ENCODE results near the gene EGLN2.
"Not testable (repeated sequence)": the region's sequence is repeated elsewhere in the genome, so short reads cannot be mapped to it uniquely, and the experiment has no call there.

EGLN2 gene

DNA sequence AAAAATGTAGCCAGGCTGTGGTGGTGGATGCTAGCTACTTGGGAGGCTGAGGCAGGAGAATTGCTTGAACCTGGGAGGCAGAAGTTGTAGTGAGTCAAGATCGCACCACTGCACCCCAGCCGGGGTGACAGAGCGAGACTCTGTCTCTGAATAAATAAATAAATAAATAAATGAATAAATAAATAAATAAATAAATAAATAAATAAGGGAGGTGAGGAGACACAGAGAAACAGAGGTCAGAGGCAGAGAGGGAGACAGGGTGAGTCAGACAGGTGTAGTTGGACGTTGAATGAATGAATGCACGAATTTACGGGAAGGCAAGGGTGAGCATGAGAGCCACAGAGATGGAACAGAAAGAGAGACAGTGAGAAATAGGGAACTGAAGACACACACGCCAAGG, 17.9 kb upstream of the EGLN2 start:
- in situ Hi-C loops (cut with MboI; ENCODE audit: low pct_unique_long_range_greater_than_20kb, low sequenced_read_pairs, unreplicated experiment), result no loop called here
- TF ChIP-seq, protein P1, sequence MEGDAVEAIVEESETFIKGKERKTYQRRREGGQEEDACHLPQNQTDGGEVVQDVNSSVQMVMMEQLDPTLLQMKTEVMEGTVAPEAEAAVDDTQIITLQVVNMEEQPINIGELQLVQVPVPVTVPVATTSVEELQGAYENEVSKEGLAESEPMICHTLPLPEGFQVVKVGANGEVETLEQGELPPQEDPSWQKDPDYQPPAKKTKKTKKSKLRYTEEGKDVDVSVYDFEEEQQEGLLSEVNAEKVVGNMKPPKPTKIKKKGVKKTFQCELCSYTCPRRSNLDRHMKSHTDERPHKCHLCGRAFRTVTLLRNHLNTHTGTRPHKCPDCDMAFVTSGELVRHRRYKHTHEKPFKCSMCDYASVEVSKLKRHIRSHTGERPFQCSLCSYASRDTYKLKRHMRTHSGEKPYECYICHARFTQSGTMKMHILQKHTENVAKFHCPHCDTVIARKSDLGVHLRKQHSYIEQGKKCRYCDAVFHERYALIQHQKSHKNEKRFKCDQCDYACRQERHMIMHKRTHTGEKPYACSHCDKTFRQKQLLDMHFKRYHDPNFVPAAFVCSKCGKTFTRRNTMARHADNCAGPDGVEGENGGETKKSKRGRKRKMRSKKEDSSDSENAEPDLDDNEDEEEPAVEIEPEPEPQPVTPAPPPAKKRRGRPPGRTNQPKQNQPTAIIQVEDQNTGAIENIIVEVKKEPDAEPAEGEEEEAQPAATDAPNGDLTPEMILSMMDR (IDR thresholded peaks at IDR 0.05; ENCODE audit: extremely low read depth, insufficient read depth, missing control alignments), result no peak
- no peak for DNase-seq (ENCODE audit: low spot score)

DNA sequence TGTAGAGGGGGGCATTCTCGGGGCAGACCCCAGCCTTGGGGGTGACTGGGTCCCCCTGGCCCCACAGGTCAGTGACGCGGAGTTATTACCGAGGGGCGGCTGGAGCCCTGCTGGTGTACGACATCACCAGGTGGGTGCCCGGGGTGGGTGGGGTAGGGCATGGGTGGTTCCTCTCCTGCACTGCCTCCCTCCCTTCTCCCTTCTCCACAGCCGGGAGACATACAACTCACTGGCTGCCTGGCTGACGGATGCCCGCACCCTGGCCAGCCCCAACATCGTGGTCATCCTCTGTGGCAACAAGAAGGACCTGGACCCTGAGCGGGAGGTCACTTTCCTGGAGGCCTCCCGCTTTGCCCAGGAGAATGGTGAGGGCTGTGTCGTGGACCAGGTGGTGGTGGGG, 15.3 kb upstream of the EGLN2 start:
- in situ Hi-C loops (cut with MboI; ENCODE audit: low pct_unique_long_range_greater_than_20kb, low sequenced_read_pairs, unreplicated experiment), result no loop called here
- TF ChIP-seq, protein P1 (IDR thresholded peaks at IDR 0.05; ENCODE audit: extremely low read depth, insufficient read depth, missing control alignments), result no peak
- no peak for DNase-seq (ENCODE audit: low spot score)

DNA sequence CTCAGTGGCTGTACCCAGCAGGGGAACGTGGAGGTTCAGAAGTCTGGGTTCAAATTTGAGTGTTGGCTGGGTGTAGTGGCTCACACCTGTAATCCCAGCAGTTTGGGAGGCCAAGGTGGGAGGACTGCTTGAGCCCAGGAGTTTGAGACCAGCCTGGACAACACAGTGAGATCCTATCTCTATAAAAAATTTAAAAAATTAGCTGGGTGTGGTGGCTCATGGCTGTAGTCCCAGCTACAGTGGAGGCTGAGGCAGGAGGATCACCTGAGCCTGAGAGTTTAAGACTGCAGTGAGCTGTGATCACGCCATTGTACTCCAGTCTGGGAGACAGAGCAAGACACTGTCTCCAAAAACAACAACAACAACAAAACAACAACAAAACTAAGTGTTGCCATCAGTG, 14.8 kb upstream of the EGLN2 start:
- in situ Hi-C loops (cut with MboI; ENCODE audit: low pct_unique_long_range_greater_than_20kb, low sequenced_read_pairs, unreplicated experiment); DNase-seq (ENCODE audit: low spot score): not testable (repeated sequence)

DNA sequence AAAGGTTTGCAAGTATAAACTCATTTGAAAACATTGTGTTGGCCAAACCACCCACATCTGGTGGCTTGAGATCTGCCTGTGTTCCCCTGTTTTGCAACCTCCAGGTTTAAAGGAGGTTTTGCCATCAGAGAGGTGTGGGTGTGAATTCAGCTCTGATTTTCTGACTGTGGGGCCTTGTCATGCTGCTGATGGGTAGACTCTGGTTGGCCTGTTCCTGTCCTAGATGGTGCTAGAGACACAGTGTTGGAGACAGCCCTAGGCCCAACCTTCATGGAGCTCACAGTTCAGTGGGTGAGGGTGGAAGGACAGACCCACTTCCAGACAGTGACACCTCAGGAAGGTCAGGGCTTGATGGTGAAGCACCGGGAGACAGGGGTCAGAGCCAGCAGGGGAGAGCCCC, 13.5 kb upstream of the EGLN2 start:
- in situ Hi-C loops (cut with MboI; ENCODE audit: low pct_unique_long_range_greater_than_20kb, low sequenced_read_pairs, unreplicated experiment), result no loop called here
- TF ChIP-seq, protein P1 (IDR thresholded peaks at IDR 0.05; ENCODE audit: extremely low read depth, insufficient read depth, missing control alignments), result no peak
- DNase-seq (ENCODE audit: low spot score), result no peak

DNA sequence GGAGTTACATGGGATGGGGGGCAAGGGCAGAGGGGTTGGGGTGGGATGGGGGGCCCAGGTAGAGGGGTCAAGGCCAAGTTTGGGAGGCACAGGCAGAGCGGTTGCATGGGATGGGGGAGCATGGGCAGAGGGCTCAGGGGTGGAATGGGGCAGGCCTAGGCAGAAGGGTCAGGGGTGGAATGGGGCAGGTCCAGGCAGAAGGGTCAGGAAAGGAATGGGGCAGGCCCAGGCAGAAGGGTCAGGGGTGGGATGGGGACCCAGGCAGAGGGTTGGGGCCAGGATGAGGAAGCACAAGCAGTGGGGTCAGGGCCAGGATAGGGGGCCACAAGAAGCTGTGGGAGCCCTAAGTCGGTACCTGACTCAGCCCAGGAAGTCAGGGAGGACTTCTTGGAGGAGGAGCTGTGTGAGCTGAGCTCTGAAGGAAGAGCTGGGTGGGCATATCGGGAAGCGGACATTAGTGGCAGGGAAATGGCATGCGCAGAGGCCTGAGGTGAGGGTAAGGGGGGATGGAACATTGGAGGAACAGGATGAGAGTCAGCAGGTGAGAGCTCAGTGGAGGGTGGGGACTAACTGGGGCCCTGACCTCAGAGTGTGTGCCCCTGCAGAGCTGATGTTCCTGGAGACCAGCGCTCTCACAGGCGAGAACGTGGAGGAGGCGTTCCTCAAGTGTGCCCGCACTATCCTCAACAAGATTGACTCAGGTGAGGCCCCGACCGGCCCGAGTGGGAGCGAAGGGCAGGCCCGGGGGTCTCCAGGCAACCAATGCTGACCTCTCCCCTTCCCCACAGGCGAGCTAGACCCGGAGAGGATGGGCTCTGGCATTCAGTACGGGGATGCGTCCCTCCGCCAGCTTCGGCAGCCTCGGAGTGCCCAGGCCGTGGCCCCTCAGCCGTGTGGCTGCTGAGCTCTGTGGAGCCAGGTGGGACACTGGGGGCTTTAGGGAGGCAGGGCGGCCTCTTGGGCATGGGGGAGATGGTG, 12.6 kb upstream of the EGLN2 start:
- in situ Hi-C loops (cut with MboI; ENCODE audit: low pct_unique_long_range_greater_than_20kb, low sequenced_read_pairs, unreplicated experiment), result no loop called here
- TF ChIP-seq, protein P1 (IDR thresholded peaks at IDR 0.05; ENCODE audit: extremely low read depth, insufficient read depth, missing control alignments), result no peak
- no peak for DNase-seq (ENCODE audit: low spot score)

DNA sequence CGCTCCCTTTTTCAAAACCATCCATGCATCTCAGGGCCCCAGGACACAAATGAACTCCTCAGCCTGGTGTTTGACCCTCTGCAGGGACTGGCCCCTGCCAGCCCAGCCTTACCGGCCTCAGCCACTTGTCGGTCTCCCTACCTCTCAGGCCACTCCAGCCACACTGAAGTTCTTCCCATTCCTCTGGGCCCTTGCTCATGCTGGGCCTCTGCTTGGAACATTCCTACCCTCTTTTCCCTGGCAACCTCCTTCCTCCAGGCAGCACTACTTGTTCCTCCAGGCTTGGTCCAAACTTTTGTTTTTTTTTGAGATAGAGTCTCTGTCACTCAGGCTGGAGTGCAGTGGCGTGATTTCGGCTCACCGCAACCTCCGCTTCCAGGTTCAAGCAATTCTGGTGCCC, 7.6 kb upstream of the EGLN2 start:
- TF ChIP-seq, protein P1 (IDR thresholded peaks at IDR 0.05; ENCODE audit: extremely low read depth, insufficient read depth, missing control alignments), result no peak
- DNase-seq (ENCODE audit: low spot score), result no peak
- in situ Hi-C loops (cut with MboI; ENCODE audit: low pct_unique_long_range_greater_than_20kb, low sequenced_read_pairs, unreplicated experiment), result no loop called here

DNA sequence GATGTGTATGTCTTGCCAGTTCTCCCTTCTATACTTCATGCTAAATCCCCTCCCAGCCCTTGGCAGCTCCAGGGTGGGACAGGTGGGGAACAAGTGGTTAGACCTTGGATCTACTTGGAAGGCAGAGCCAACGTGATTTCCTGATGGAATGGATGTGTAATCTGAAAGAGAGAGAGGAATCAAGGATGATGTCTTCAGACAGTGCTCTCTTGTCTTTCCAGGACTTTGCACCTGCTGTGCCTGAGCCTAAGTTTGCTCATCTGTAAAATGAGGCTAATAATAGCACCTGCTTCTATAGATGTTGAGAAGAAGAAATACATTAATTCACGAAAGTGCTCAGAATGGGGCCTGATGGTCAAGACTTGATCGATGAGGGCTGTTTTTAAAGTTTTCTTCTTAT, 7.0 kb upstream of the EGLN2 start:
- no peak for DNase-seq (ENCODE audit: low spot score)
- in situ Hi-C loops (cut with MboI; ENCODE audit: low pct_unique_long_range_greater_than_20kb, low sequenced_read_pairs, unreplicated experiment), result no loop called here
- TF ChIP-seq, protein P1 (IDR thresholded peaks at IDR 0.05; ENCODE audit: extremely low read depth, insufficient read depth, missing control alignments), result no peak
